ENCODE results near the gene GPER1. TPM values are rescaled to one million over a fixed set of nuclear protein-coding genes. Genes with fewer than 3 reads are reported as not detected.

GPER1 gene
- total and polyA plus RNA-seq, 12 donors = 1.9 to 44.1 (median 20.1) TPM

DNA sequence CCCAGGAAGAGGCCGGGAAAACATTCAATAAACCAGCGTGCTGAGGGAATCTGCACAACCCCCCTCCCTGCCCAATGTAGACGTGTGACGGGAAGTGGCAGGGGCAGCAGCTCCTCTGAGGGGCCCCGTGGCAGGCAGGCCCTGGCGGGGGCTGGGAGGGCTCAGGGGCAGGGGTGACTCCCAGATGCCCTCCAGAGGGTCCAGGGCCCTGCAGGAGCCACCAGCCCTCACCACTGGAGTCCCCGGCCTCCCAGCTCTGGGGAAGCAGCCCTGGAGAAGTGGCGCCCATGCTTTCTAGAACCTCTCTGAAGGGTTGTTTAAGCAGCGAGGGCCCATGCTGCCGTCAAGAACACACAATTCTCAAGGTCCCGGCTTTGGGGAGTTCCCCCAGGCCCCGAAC, 8.4 kb upstream of the GPER1 start:
- Histone ChIP-seq H3K4me1 (replicated peaks in 1 of 2) (peaks cover 24 to 26% of the 10 kb centered on the region in 2 donors), H3K9me3 (replicated peaks in 1 of 3) (no peaks in the 10 kb centered on the region), H3K27ac (no peak overlapping the region), H3K27me3 (no peaks in the 10 kb centered on the region), H3K36me3 (replicated peaks in 1 of 2) (no peaks in the 10 kb centered on the region), H3K4me3 (no peak overlapping the region)
- DNase-seq = no peak
- TF ChIP-seq, protein P1, sequence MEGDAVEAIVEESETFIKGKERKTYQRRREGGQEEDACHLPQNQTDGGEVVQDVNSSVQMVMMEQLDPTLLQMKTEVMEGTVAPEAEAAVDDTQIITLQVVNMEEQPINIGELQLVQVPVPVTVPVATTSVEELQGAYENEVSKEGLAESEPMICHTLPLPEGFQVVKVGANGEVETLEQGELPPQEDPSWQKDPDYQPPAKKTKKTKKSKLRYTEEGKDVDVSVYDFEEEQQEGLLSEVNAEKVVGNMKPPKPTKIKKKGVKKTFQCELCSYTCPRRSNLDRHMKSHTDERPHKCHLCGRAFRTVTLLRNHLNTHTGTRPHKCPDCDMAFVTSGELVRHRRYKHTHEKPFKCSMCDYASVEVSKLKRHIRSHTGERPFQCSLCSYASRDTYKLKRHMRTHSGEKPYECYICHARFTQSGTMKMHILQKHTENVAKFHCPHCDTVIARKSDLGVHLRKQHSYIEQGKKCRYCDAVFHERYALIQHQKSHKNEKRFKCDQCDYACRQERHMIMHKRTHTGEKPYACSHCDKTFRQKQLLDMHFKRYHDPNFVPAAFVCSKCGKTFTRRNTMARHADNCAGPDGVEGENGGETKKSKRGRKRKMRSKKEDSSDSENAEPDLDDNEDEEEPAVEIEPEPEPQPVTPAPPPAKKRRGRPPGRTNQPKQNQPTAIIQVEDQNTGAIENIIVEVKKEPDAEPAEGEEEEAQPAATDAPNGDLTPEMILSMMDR (IDR thresholded peaks at IDR 0.05) = no peak
- no peak for TF ChIP-seq POLR2A (IDR thresholded peaks at IDR 0.05)
- intact Hi-C loops (cut with DNase I) = no loop called here
- WGBS, 4 donors = 73 to 91% (median 86%) methylated on average over 8 to 12 of the region's 12 CpGs

DNA sequence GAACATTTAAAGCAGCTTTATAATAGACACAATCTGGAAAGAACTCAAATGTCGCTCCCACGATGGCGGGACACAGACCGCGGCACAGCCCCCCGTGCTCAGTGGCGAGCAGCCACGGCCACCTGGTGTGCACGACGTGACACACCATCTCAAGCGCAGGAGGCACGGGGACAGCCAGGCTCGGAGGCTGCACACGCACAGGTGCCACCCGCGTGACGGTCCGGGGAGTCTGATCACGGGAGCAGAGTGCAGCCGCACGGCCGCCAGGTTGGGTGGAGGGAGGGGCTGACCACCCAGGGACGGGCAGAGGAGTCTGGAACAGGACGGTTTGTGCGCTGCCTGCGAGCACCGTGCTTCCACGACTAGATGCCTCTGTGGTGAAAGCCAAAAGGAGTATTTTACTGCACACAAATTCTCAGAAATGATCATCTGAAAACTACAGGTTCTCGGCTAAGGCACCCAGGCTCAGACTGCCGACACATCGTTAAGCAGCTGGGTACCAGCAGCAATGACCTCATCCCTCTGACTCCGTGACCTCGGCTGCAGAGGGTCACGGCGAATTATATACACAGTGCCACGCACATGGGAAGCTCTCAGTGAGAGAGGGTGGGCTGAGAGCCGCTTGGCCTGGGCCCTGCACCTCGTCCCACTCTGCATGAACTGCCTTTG, 7.5 kb upstream of the GPER1 start:
- Histone ChIP-seq H3K27ac (no peak overlapping the region), H3K4me1 (replicated peaks in 1 of 2) (peaks cover 19 to 21% of the 10 kb centered on the region in 2 donors), H3K4me3 (no peak overlapping the region), H3K9me3 (replicated peaks in 1 of 3) (no peaks in the 10 kb centered on the region), H3K27me3 (no peaks in the 10 kb centered on the region), H3K36me3 (replicated peaks in 1 of 2) (no peaks in the 10 kb centered on the region)
- WGBS, 4 donors = 82 to 90% (median 85%) methylated on average over 20 to 38 of the region's 38 CpGs
- no peak for DNase-seq
- intact Hi-C loops (cut with DNase I) = loop anchor here in 1 of 2 donors (5.0 kb wide), 1 partner anchor 42 kb away; no protein-coding TSS in a partner anchor
- TF ChIP-seq, protein P1 (IDR thresholded peaks at IDR 0.05) = no peak
- TF ChIP-seq POLR2A (IDR thresholded peaks at IDR 0.05) = no peak

DNA sequence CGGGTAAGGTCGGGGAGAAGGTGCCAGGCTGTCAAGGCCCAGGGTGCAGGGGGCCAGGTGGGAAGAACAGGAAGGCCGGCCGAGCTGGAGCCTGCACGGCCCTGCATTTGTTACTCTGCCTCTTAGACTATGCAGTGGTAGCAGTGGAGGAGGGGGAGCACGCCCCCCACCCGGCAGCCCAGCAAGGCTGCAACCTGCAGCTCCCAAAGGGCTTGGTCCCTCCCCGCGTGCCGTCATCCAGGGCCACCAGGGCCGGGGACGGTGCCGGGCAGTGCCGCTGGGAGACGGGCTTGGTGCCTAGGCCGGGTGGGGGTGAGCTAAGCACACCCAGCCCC, 7.0 kb upstream of the GPER1 start:
- peaks cover 20 to 21% of the 10 kb centered on the region in 2 donors for H3K4me1 ChIP-seq (replicated peaks in 1 of 2)
- intact Hi-C loops (cut with DNase I) = loop anchor here in 1 of 2 donors (5.0 kb wide), 1 partner anchor 41 kb away; no protein-coding TSS in a partner anchor
- H3K4me3 ChIP-seq = no peak overlapping the region
- H3K9me3 ChIP-seq (replicated peaks in 1 of 3) = no peaks in the 10 kb centered on the region
- no peaks in the 10 kb centered on the region for H3K27me3 ChIP-seq
- 87 to 100% (median 91%) methylated on average over 5 to 16 of the region's 16 CpGs for WGBS, 4 donors
- no peak overlapping the region for H3K27ac ChIP-seq
- DNase-seq = no peak
- H3K36me3 ChIP-seq (replicated peaks in 1 of 2) = no peaks in the 10 kb centered on the region
- TF ChIP-seq POLR2A (IDR thresholded peaks at IDR 0.05) = no peak
- TF ChIP-seq, protein P1 (IDR thresholded peaks at IDR 0.05) = no peak

DNA sequence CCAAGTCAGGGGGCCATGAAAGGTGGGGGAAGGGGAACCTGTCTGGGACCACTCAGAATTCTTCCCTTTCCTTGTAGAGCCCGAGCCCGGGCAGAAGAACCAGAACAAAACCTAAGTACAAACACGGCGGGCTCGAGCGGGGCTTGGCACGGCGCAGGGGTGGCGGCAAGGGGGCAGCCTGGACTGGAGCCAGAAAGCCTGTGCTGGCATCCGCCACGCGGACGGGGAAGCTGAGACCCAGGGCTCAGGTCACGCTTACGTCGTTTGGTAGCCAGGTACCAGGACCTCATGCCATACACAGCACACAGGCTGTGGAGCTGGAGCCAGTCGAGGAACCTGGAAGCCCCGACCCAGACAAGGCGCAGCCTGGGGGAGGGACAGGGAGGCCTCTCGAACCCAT, 6.6 kb upstream of the GPER1 start:
- no peak for DNase-seq
- Histone ChIP-seq H3K36me3 (replicated peaks in 1 of 2) (no peaks in the 10 kb centered on the region), H3K4me1 (replicated peaks in 1 of 2) (peaks cover 20 to 24% of the 10 kb centered on the region in 2 donors), H3K27me3 (no peaks in the 10 kb centered on the region), H3K27ac (no peak overlapping the region), H3K4me3 (no peak overlapping the region), H3K9me3 (replicated peaks in 1 of 3) (no peaks in the 10 kb centered on the region)
- 85 to 94% (median 86%) methylated on average over 10 to 20 of the region's 20 CpGs for WGBS, 4 donors
- intact Hi-C loops (cut with DNase I) = loop anchor here in 1 of 2 donors (5.0 kb wide), 1 partner anchor 41 kb away; no protein-coding TSS in a partner anchor
- TF ChIP-seq, protein P1 (IDR thresholded peaks at IDR 0.05) = no peak
- TF ChIP-seq POLR2A (IDR thresholded peaks at IDR 0.05) = no peak

Data from adrenal gland (tissue), 12 donors.